Right lobe of liver (tissue), 6 donors: ENCODE measurements around the gene ACCSL. TPM values are rescaled to one million over a fixed set of nuclear protein-coding genes. Genes with fewer than 3 reads are reported as not detected.

ENCODE experiments used
- ATAC-seq, 4 donors: fragments of 200-7000 bp; cut with Tn5 transposase; one replicate each; pipeline ENCODE4 v1.9.1; 2020; ENCODE audit warnings: mild to moderate bottlenecking in 4 of 4, moderate library complexity in 4 of 4
- DNase-seq, 3 donors: peaks; one replicate each; pipeline ENCODE4 v3.0.0-alpha.2; 2020
- H3K27ac ChIP-seq, 3 donors: fragments of 200-600 bp; one replicate each; pipeline ENCODE4 v1.8.0; 2022
- H3K27me3 ChIP-seq, 2 donors: fragments of 200-600 bp; one replicate each; pipeline ENCODE4 v1.8.0; 2022
- H3K36me3 ChIP-seq, 4 donors: fragments of 200-600 bp; sonication (generic) in 1 of 4; one replicate each; pipeline versions ENCODE4 v1.5.1 to v1.8.0; 2017 to 2022; ENCODE audit warnings: control low read depth in 1 of 4
- H3K4me1 ChIP-seq, 4 donors: fragments of 200-600 bp; sonication (generic) in 1 of 4; one replicate each; pipeline versions ENCODE4 v1.5.1 to v1.8.0; 2017 to 2022; ENCODE audit warnings: control low read depth in 1 of 4
- H3K4me3 ChIP-seq, 3 donors: fragments of 200-600 bp; one replicate each; pipeline ENCODE4 v1.8.0; 2022
- H3K9me3 ChIP-seq, 4 donors: fragments of 200-600 bp; sonication (generic) in 1 of 4; one replicate each; pipeline versions ENCODE4 v1.5.1 to v1.8.0; 2017 to 2022; ENCODE audit warnings: control low read depth in 1 of 4
- POLR2A ChIP-seq: fragments of 450-650 bp; IDR thresholded peaks from one replicate; pipeline ENCODE4 v1.6.1; 2017; ENCODE audit warnings: antibody characterized with exemption, mild to moderate bottlenecking
- WGBS: methylation state at CpG from one replicate; pipeline ENCODE4 v1.1.6; 2018; ENCODE audit warnings: low coverage, low lambda C conversion rate; ENCODE audit not compliant: insufficient coverage; ENCODE audit errors: missing lambda C conversion rate; 5-methylcytosine and 5-hydroxymethylcytosine counted together
- intact Hi-C, 2 donors: fragments of 100-400 bp; cut with DNase I; formaldehyde crosslinking; loops; one replicate each; pipeline versions ENCODE4 v1.11.2 to v1.14.1; 2022
- total RNA-seq, 6 experiments: library from RNA; depleted of rRNA in 2 of 6; stranded (reverse); fragments of >200 nt in 2 of 6; fragmentation: NEBNext Ultra II Directional in 3 of 6; extraction: Animal tissue kit (Norgen Biotek cat#: 25700) in 3 of 6; gene quantifications; one replicate each; pipeline versions ENCODE4 v1.1.0 to v1.2.4, GENCODE V29; 2016 to 2023
- TF ChIP-seq, protein P1 (sequence below), 4 donors: fragments of 200-600 bp in 3 of 4; fragments of 450-650 bp in 1 of 4; IDR thresholded peaks; one replicate each; pipeline versions ENCODE4 v1.5.1 to v1.8.0; 2016 to 2022; ENCODE audit warnings: antibody characterized with exemption in 4 of 4, mild to moderate bottlenecking in 2 of 4
- donor health status: DM: no; HTN: yes; CAD: no.
- donor health status: DM: no; HTN: no; CAD: no.
- donor health status: DM: no; HTN: no; CAD: no.
- donor health status: DM: no; HTN: yes; CAD: no.
- donor health status: DM: no; HTN: yes; CAD: no.

Gene ACCSL
- total RNA-seq, 6 experiments from 2014 or later = not detected

DNA sequence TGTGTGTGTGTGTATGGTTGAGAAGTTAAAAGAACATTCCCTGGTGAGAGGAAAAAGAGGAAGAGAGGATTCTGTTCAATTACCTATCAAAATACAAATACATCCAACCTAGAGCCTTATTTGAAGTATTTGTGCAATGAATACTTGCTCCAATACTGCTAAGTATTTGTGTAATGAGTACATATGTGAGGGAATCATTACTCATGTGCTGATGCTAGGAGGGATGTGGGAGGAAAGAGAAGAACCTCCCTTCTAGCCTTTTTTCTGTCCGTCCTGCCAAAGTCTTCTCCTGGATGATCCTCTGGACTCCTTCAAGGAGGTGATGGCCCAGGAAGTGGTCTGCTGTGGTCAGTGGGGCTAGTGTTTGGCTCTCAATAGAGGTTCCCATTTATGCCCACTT, 36.0 kb upstream of the ACCSL start:
- no peak overlapping the region for H3K4me3 ChIP-seq
- no peak for TF ChIP-seq POLR2A
- TF ChIP-seq, protein P1, sequence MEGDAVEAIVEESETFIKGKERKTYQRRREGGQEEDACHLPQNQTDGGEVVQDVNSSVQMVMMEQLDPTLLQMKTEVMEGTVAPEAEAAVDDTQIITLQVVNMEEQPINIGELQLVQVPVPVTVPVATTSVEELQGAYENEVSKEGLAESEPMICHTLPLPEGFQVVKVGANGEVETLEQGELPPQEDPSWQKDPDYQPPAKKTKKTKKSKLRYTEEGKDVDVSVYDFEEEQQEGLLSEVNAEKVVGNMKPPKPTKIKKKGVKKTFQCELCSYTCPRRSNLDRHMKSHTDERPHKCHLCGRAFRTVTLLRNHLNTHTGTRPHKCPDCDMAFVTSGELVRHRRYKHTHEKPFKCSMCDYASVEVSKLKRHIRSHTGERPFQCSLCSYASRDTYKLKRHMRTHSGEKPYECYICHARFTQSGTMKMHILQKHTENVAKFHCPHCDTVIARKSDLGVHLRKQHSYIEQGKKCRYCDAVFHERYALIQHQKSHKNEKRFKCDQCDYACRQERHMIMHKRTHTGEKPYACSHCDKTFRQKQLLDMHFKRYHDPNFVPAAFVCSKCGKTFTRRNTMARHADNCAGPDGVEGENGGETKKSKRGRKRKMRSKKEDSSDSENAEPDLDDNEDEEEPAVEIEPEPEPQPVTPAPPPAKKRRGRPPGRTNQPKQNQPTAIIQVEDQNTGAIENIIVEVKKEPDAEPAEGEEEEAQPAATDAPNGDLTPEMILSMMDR (IDR thresholded peaks at IDR 0.05) = no peak
- no peak overlapping the region for H3K27ac ChIP-seq
- H3K27me3 ChIP-seq = no peaks in the 10 kb centered on the region
- no peaks in the 10 kb centered on the region for H3K9me3 ChIP-seq
- no peaks in the 10 kb centered on the region for H3K4me1 ChIP-seq
- no peaks in the 10 kb centered on the region for H3K36me3 ChIP-seq
- DNase-seq (no peak), ATAC-seq (no peak)
- 38% methylated on average over 1 of the region's 1 CpG for WGBS
- intact Hi-C loops = no loop called here

DNA sequence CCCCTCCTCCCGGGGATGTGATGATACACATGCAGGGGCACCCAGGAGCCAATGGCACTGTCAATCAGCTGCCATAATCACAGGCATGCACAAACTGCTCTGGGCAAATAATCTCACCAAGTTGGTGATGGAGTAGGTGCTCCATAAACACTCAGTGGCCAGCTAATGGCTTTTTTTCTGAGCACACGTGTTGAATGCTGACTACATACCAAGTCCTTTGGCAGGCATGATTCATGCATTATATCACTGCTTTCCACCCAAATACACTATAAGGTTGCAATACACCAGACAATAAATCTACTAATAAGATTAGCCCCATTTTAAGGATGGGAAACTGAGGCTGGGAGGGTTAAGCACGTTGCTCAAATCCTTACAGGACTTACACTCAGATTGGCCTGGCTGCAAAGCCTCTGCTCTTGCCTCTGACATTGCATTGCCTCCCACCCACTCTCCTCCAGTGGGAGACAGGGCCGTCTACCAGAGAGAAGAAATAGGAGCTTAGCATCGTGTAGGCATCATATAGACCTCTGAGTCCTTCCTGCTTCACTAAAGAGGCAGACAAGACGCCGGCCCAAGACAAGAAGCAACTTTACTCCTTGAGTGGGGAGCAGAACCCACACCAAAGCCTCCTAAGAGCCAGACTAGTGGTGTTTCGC, 32.7 kb upstream of the ACCSL start:
- Histone ChIP-seq H3K36me3 (no peaks in the 10 kb centered on the region), H3K4me1 (peaks cover 0 to 19% (median 0%) of the 10 kb centered on the region in 4 donors), H3K27ac (no peak overlapping the region), H3K27me3 (no peaks in the 10 kb centered on the region), H3K9me3 (no peaks in the 10 kb centered on the region), H3K4me3 (no peak overlapping the region)
- TF ChIP-seq, protein P1 (IDR thresholded peaks at IDR 0.05) = no peak
- TF ChIP-seq POLR2A = no peak
- 76% methylated on average over 7 of the region's 8 CpGs for WGBS
- DNase-seq = no peak
- intact Hi-C loops = no loop called here
- ATAC-seq = no peak

DNA sequence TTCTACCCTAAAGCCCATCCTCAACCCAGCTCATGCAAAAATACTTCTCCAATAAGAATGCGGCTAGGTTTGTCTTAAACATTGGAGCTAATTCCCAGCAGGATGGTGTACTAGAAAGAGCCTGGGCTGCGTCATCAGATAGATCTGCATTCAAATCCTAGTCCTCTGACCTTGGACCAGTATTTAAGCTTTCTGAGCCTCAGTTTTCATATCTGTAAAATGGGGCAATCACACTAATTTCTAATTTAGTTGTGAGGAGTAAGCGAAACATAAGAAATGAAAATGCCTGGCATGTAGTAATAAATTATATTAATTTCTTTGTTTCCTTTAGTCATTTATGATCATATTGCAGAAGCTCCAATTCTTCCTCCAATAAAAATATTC, 32.2 kb upstream of the ACCSL start:
- ATAC-seq (no peak), DNase-seq (no peak)
- TF ChIP-seq POLR2A = no peak
- TF ChIP-seq, protein P1 (IDR thresholded peaks at IDR 0.05) = no peak
- Histone ChIP-seq H3K9me3 (no peaks in the 10 kb centered on the region), H3K36me3 (no peaks in the 10 kb centered on the region), H3K4me3 (no peak overlapping the region), H3K4me1 (peaks cover 0 to 19% (median 0%) of the 10 kb centered on the region in 4 donors), H3K27ac (no peak overlapping the region), H3K27me3 (no peaks in the 10 kb centered on the region)
- 69% methylated on average over 3 of the region's 3 CpGs for WGBS
- intact Hi-C loops = no loop called here

DNA sequence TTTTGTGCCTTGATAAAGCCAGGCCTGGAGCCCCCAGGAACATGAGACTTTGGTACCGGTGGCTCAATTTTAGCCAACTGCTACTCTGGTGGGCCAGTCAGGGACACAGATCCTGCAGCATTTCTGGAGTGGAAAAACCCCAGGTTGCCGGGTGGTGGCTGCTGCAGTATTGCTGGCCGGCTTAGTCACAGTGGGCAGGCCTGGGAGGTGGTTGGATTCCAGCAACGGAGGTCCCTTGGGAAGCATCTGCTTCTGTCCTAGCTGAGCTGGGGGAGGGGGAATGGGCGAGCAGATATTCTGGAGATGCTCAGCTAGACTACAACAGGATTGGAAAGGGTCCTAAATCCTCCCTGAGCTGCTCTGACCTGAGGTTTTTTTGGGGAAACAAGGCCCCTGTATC, 31.6 kb upstream of the ACCSL start:
- Histone ChIP-seq H3K27me3 (no peaks in the 10 kb centered on the region), H3K4me1 (peaks cover 0 to 19% (median 0%) of the 10 kb centered on the region in 4 donors), H3K36me3 (no peaks in the 10 kb centered on the region), H3K27ac (no peak overlapping the region), H3K4me3 (no peak overlapping the region), H3K9me3 (no peaks in the 10 kb centered on the region)
- DNase-seq (no peak), ATAC-seq (no peak)
- intact Hi-C loops = no loop called here
- TF ChIP-seq, protein P1 (IDR thresholded peaks at IDR 0.05) = no peak
- no peak for TF ChIP-seq POLR2A
- 42% methylated on average over 3 of the region's 5 CpGs for WGBS
